OCI-LY1 (cell line): ENCODE data around the gene CD81.

ENCODE experiments used
- H2AFZ ChIP-seq: fragments of 200-600 bp; sonication (generic), shearing (Covaris generic); 2 replicates; pipeline ENCODE4 v1.6.0; 2014; ENCODE audit warnings: antibody characterized with exemption, mild to moderate bottlenecking, low read length
- H3F3A ChIP-seq: fragments of 200-600 bp; sonication (generic), shearing (Covaris generic); 2 replicates; pipeline ENCODE4 v1.6.0; 2014; ENCODE audit warnings: mild to moderate bottlenecking, antibody characterized with exemption, low read length, moderate library complexity; ENCODE audit not compliant: insufficient read depth
- H3K27ac ChIP-seq: fragments of 200-600 bp; sonication (generic); 2 replicates; pipeline ENCODE4 v1.5.1; 2014; ENCODE audit warnings: low read length, mixed run types, mild to moderate bottlenecking, low read depth; ENCODE audit not compliant: poor library complexity, severe bottlenecking
- H3K27me3 ChIP-seq: fragments of 200-600 bp; sonication (generic); 2 replicates; pipeline ENCODE4 v1.6.0; 2014; ENCODE audit warnings: antibody characterized with exemption, mild to moderate bottlenecking, low read length, moderate library complexity; ENCODE audit not compliant: insufficient read depth
- H3K36me3 ChIP-seq: fragments of 200-600 bp; sonication (generic); 2 replicates; pipeline ENCODE4 v1.6.1; 2014; ENCODE audit warnings: mild to moderate bottlenecking, antibody characterized with exemption, low read length, moderate library complexity, mixed read lengths; ENCODE audit not compliant: insufficient read depth
- H3K4me1 ChIP-seq: fragments of 200-600 bp; sonication (generic); 2 replicates; pipeline ENCODE4 v1.5.1; 2014; ENCODE audit warnings: mild to moderate bottlenecking, low read length, moderate library complexity; ENCODE audit not compliant: insufficient read depth, severe bottlenecking
- H3K4me2 ChIP-seq: fragments of 200-600 bp; sonication (generic), shearing (Covaris generic); 2 replicates; pipeline ENCODE4 v1.6.1; 2014; ENCODE audit warnings: low read length
- H3K4me3 ChIP-seq: fragments of 200-600 bp; sonication (generic); 2 replicates; pipeline ENCODE4 v1.5.1; 2014; ENCODE audit warnings: low read length, low read depth, mild to moderate bottlenecking, mixed read lengths; ENCODE audit not compliant: poor library complexity, severe bottlenecking
- H3K79me2 ChIP-seq: fragments of 200-600 bp; shearing (Covaris generic); 2 replicates; pipeline ENCODE4 v1.6.1; 2016; ENCODE audit warnings: mixed run types, low read length, mixed read lengths; ENCODE audit not compliant: insufficient read depth
- H3K9ac ChIP-seq: fragments of 200-600 bp; sonication (generic), shearing (Covaris generic); 2 replicates; pipeline ENCODE4 v1.6.1; 2014; ENCODE audit warnings: mild to moderate bottlenecking, low read length, mixed read lengths
- H3K9me2 ChIP-seq: fragments of 200-600 bp; sonication (generic), shearing (Covaris generic); 2 replicates; pipeline ENCODE4 v1.6.1; 2014; ENCODE audit warnings: low read depth, mild to moderate bottlenecking, low read length, mixed read lengths
- H3K9me3 ChIP-seq: fragments of 200-600 bp; shearing (Covaris generic); 2 replicates; pipeline ENCODE4 v1.6.1; 2014; ENCODE audit warnings: low read length, mixed read lengths
- H4K20me1 ChIP-seq: fragments of 200-600 bp; sonication (generic), shearing (Covaris generic); 2 replicates; pipeline ENCODE4 v1.6.0; 2016; ENCODE audit warnings: mild to moderate bottlenecking, low read length; ENCODE audit not compliant: insufficient read depth
- CTCF ChIP-seq: fragments of 200-600 bp; sonication (generic), shearing (Covaris generic); IDR thresholded peaks from 2 replicates; pipeline ENCODE4 v1.5.1; 2017; ENCODE audit warnings: mild to moderate bottlenecking, antibody characterized with exemption, low read length, moderate library complexity, mixed read lengths
- EZH2 ChIP-seq: fragments of 200-600 bp; sonication (generic), shearing (Covaris generic); IDR thresholded peaks from 2 replicates; pipeline ENCODE4 v1.8.0; 2017; ENCODE audit warnings: borderline replicate concordance, mixed run types, mild to moderate bottlenecking, antibody characterized with exemption, low read length, moderate library complexity, mixed read lengths

Gene CD81

GRCh38 chr11:2390725-2391151, 13.6 kb downstream of the CD81 start:
- Histone ChIP-seq H3K9me2 (no peaks in the 10 kb centered on the region), H3K27me3 (no peaks in the 10 kb centered on the region), H4K20me1 (no peaks in the 10 kb centered on the region), H3K27ac (peak overlapping the region; percentile 100), H3K4me3 (peak overlapping the region; percentile 69), H3K79me2 (no peaks in the 10 kb centered on the region), H2AFZ (no peak overlapping the region), H3K36me3 (peaks cover 38% of the 10 kb centered on the region; the same call in 1 of the 2 replicates), H3K9ac (peak overlapping the region; percentile 87; the same call in 1 of the 2 replicates), H3K4me1 (peaks cover 90% of the 10 kb centered on the region), H3K4me2 (peak overlapping the region; percentile 73), H3F3A (no peaks in the 10 kb centered on the region; the same call in 1 of the 2 replicates), H3K9me3 (no peaks in the 10 kb centered on the region)
- TF ChIP-seq EZH2 (no peak), CTCF (no peak)

GRCh38 chr11:2391181-2391975, 14.3 kb downstream of the CD81 start:
- Histone ChIP-seq H3K27ac (peak overlapping the region; percentile 100), H3K4me3 (peak overlapping the region; percentile 69), H4K20me1 (no peaks in the 10 kb centered on the region), H3K4me1 (peaks cover 84% of the 10 kb centered on the region), H2AFZ (no peak overlapping the region), H3K9me2 (no peaks in the 10 kb centered on the region), H3F3A (no peaks in the 10 kb centered on the region; the same call in 1 of the 2 replicates), H3K9me3 (no peaks in the 10 kb centered on the region), H3K36me3 (peaks cover 44% of the 10 kb centered on the region), H3K79me2 (no peaks in the 10 kb centered on the region), H3K27me3 (no peaks in the 10 kb centered on the region), H3K4me2 (peak overlapping the region; percentile 73), H3K9ac (peak overlapping the region; percentile 53)
- TF ChIP-seq EZH2 (no peak), CTCF (no peak)

GRCh38 chr11:2392241-2392959, 15.3 kb downstream of the CD81 start:
- Histone ChIP-seq H3K9me2 (no peaks in the 10 kb centered on the region), H3K9ac (peak overlapping the region; percentile 53; the same call in 1 of the 2 replicates), H3F3A (no peaks in the 10 kb centered on the region; the same call in 1 of the 2 replicates), H4K20me1 (no peaks in the 10 kb centered on the region), H3K36me3 (peaks cover 53% of the 10 kb centered on the region), H3K4me2 (peak overlapping the region; percentile 73), H3K9me3 (no peaks in the 10 kb centered on the region), H3K27me3 (no peaks in the 10 kb centered on the region), H3K4me1 (peaks cover 74% of the 10 kb centered on the region), H3K79me2 (no peaks in the 10 kb centered on the region), H2AFZ (no peak overlapping the region), H3K27ac (peak overlapping the region; percentile 100), H3K4me3 (peak overlapping the region; percentile 69)
- TF ChIP-seq CTCF (no peak), EZH2 (no peak)
